Measurements from ENCODE around the gene ITGA1. TPM values are rescaled to one million over a fixed set of nuclear protein-coding genes. Genes with fewer than 3 reads are reported as not detected.

The ITGA1 gene
- total RNA-seq, 4 donors from 2014 or later, result 2.4 to 10.7 (median 5.4) TPM

DNA sequence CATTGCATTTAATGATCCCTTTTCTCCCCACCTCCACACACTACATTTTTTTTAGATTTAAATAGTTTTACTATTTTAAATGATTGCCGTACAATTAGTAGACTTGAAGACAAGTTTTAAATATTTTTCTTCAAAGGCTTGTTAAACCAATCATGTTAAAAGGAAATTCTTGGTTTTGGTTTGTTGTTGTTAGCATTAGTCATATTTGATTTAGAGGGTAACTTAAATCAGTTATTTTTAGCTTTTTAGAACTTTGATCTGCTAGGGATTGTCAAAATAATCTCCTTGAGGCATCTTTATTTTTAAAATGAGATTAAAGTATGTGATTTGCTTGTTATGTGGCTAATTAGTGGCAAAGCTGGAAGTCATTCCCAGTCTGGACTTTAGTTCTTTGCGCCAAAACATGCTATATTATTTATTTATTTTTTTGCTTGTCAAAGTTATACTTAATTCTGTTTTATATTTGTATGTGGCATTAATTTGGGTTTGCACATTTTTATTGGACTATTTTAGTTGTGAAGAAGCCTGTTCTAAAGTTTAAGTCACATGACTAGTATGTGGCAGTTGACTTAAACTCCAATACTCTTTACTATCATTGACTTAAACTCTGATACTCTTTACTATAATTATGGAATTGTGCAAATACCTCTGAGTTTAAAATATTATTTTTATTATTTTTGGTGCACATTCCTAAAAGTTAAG is 14.7 kb downstream of the ITGA1 start:
- 64 to 67% methylated on average over 2 of the region's 2 CpGs for WGBS, 2 donors
- intact Hi-C loops (cut with DNase I; ENCODE audit: low total_unique reads), result no loop called here
- no peak overlapping the region for H3K4me3 ChIP-seq (ENCODE audit: low read depth, poor library complexity, severe bottlenecking)
- no peak for DNase-seq (ENCODE audit: low spot score in 2 of 2)
- TF ChIP-seq CTCF (IDR thresholded peaks at IDR 0.05) (no peak), POLR2A (IDR thresholded peaks at IDR 0.05) (no peak)

DNA sequence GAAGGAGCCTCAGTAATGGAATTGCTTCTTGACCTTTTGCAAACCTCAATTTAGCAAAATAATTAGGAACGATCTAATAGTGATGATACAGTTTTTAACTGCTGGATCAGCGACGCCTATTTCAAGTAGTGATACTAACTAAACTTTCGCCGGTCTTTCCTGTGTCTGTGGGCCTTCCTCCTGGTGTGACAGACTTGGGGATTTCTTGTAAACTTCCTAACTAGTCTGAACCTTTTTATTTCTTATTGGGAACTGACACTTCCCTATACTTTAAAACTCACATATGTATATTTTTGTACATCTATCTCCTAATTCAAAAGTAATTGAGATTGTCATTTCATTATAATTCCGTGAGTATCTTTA is 15.2 kb downstream of the ITGA1 start:
- H3K4me3 ChIP-seq (ENCODE audit: low read depth, poor library complexity, severe bottlenecking), result no peak overlapping the region
- TF ChIP-seq POLR2A (IDR thresholded peaks at IDR 0.05) (no peak), CTCF (IDR thresholded peaks at IDR 0.05) (no peak)
- WGBS, 2 donors, result 71 to 74% methylated on average over 6 of the region's 6 CpGs

DNA sequence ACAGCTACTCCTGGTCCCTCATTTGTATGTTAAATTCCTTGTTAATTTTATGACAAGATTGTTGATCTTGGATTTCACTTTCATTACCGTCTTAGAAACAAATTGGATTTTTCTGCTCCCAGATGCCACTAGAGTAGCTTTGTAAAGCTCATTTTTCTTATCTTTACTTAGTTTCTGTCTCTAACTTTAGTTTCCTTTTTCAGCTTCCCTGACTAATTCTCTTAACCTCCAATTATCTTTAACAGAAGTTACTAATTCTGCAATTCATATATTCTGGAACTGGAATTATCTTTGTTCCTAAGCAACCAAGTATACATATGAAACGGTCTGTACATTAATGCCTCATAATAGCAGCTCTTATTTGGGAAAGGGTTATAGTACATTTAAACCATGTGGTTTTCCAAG is 16.7 kb downstream of the ITGA1 start:
- 45 to 46% methylated on average over 2 of the region's 2 CpGs for WGBS, 2 donors
- no peak for DNase-seq (ENCODE audit: low spot score in 2 of 2)
- intact Hi-C loops (cut with DNase I; ENCODE audit: low total_unique reads), result no loop called here
- no peak for TF ChIP-seq CTCF (IDR thresholded peaks at IDR 0.05)
- no peak for TF ChIP-seq POLR2A (IDR thresholded peaks at IDR 0.05)
- no peak overlapping the region for H3K4me3 ChIP-seq (ENCODE audit: low read depth, poor library complexity, severe bottlenecking)

More for the DNA sequence above, 15.2 kb downstream of the ITGA1 start:
- no peak for DNase-seq (ENCODE audit: low spot score in 2 of 2)
- intact Hi-C loops (cut with DNase I; ENCODE audit: low total_unique reads), result no loop called here

DNA sequence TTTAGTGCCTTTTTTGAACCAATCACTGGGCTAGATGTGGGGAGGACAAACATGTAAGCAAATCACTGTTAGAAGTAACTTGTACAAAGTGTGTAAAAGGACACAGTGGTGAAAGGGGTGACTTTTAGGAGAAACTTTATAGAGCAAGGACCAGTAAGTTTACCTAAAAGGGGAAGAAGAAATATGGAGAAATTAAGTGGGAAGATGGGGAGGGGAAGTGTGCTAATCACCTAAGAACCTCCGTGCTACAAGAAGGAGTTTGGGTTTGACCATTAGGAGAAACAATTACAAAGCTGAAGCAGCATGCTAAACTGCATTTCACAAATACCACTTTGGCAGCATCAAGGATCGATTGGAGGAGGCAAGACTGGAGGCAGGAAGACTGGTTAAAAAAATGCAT is 17.3 kb downstream of the ITGA1 start:
- H3K4me3 ChIP-seq (ENCODE audit: low read depth, poor library complexity, severe bottlenecking), result no peak overlapping the region
- no peak for TF ChIP-seq CTCF (IDR thresholded peaks at IDR 0.05)
- TF ChIP-seq POLR2A (IDR thresholded peaks at IDR 0.05), result no peak
- DNase-seq (ENCODE audit: low spot score in 2 of 2), result no peak
- WGBS, 2 donors, result 70 to 71% methylated on average over 2 of the region's 2 CpGs
- intact Hi-C loops (cut with DNase I; ENCODE audit: low total_unique reads), result no loop called here

- WGBS, 2 donors, result 91 to 92% methylated on average over 2 of the region's 2 CpGs
- intact Hi-C loops (cut with DNase I; ENCODE audit: low total_unique reads), result no loop called here
Measured at GRCh38 chr5:52805615-52806014, 17.9 kb downstream of the ITGA1 start.

More at GRCh38 chr5:52805615-52806014, 17.9 kb downstream of the ITGA1 start:
- TF ChIP-seq POLR2A (IDR thresholded peaks at IDR 0.05) (no peak), CTCF (IDR thresholded peaks at IDR 0.05) (no peak)
- DNase-seq (ENCODE audit: low spot score in 2 of 2), result no peak
- H3K4me3 ChIP-seq (ENCODE audit: low read depth, poor library complexity, severe bottlenecking), result no peak overlapping the region

Data from lower leg skin (tissue), 4 donors.